ENCODE results near the gene ABCA3.

The ABCA3 gene

DNA sequence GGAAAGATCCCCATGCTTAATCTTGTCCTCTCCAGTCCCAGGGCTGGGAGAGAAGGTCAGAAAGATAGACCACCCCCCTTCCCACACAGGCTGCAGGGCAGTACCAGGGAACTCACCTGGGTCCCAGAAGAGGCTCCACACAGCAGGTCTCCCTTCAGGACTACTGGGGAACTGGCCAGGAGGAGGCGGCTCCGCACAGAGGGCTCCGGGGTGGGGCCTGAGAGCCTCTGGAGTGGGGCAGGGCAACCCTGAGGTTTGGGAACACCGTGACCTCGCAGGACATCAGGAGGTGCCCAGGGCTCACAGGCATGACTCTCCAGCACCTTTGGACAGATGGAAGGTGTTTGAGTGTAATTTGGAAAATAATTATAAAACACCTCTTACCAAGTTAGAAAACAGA is 11.0 kb downstream of the ABCA3 start:
- no peak overlapping the region for H3K4me3 ChIP-seq (ENCODE audit: low read length)
- H3K4me1 ChIP-seq (ENCODE audit: low read length), result no peaks in the 10 kb centered on the region
- no peaks in the 10 kb centered on the region for H3K79me2 ChIP-seq (ENCODE audit: low read length)
- no peak overlapping the region for H3K9ac ChIP-seq (ENCODE audit: low read length)
- H3K4me2 ChIP-seq (ENCODE audit: low read length), result no peak overlapping the region
- TF ChIP-seq EZH2phosphoT487 (IDR thresholded peaks at IDR 0.05; ENCODE audit: low read depth), result no peak
- TF ChIP-seq, protein P1, sequence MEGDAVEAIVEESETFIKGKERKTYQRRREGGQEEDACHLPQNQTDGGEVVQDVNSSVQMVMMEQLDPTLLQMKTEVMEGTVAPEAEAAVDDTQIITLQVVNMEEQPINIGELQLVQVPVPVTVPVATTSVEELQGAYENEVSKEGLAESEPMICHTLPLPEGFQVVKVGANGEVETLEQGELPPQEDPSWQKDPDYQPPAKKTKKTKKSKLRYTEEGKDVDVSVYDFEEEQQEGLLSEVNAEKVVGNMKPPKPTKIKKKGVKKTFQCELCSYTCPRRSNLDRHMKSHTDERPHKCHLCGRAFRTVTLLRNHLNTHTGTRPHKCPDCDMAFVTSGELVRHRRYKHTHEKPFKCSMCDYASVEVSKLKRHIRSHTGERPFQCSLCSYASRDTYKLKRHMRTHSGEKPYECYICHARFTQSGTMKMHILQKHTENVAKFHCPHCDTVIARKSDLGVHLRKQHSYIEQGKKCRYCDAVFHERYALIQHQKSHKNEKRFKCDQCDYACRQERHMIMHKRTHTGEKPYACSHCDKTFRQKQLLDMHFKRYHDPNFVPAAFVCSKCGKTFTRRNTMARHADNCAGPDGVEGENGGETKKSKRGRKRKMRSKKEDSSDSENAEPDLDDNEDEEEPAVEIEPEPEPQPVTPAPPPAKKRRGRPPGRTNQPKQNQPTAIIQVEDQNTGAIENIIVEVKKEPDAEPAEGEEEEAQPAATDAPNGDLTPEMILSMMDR (IDR thresholded peaks at IDR 0.05; ENCODE audit: low read depth, low read length), result no peak
- no peaks in the 10 kb centered on the region for H3K9me3 ChIP-seq (ENCODE audit: insufficient read depth, low read length)
- H3K27me3 ChIP-seq (ENCODE audit: low read depth, low read length), result peaks cover 25% of the 10 kb centered on the region
- H3K36me3 ChIP-seq (replicated peaks; ENCODE audit: low read depth, low read length), result no peaks in the 10 kb centered on the region
- H4K20me1 ChIP-seq (ENCODE audit: insufficient read depth, low read length), result no peaks in the 10 kb centered on the region
- no peak overlapping the region for H3K27ac ChIP-seq (ENCODE audit: low read length)
- H2AFZ ChIP-seq (ENCODE audit: low read depth, low read length), result no peak overlapping the region

DNA sequence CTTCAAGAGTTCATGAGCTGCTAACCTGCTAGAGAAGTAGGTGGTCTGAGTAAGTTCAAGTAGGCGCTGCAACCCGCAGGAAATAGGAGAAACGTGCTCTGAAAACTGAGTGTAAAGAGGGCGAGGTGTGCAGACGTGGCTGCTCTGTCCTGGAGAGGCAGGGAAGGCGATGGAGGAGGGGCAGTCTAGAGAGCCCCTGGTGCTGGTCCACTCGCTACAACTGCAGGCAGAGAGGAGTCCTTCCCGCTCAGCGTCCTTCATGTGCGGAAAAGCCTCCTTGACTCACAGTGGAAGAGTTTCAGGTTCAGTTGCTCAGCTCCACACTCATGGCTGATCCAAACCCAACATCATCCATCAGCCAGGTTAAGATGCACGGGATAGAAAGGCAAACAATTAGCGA is 12.1 kb downstream of the ABCA3 start:
- H3K27ac ChIP-seq (ENCODE audit: low read length), result no peak overlapping the region
- H4K20me1 ChIP-seq (ENCODE audit: insufficient read depth, low read length), result no peaks in the 10 kb centered on the region
- no peak overlapping the region for H2AFZ ChIP-seq (ENCODE audit: low read depth, low read length)
- H3K9me3 ChIP-seq (ENCODE audit: insufficient read depth, low read length), result no peaks in the 10 kb centered on the region
- no peak overlapping the region for H3K4me3 ChIP-seq (ENCODE audit: low read length)
- H3K36me3 ChIP-seq (replicated peaks; ENCODE audit: low read depth, low read length), result no peaks in the 10 kb centered on the region
- H3K4me2 ChIP-seq (ENCODE audit: low read length), result no peak overlapping the region
- H3K27me3 ChIP-seq (ENCODE audit: low read depth, low read length), result peaks cover 29% of the 10 kb centered on the region
- H3K4me1 ChIP-seq (ENCODE audit: low read length), result peaks cover 6% of the 10 kb centered on the region; the same call in 1 of the 2 replicates
- H3K9ac ChIP-seq (ENCODE audit: low read length), result no peak overlapping the region
- no peaks in the 10 kb centered on the region for H3K79me2 ChIP-seq (ENCODE audit: low read length)
- TF ChIP-seq EZH2phosphoT487 (IDR thresholded peaks at IDR 0.05; ENCODE audit: low read depth), result no peak
- TF ChIP-seq, protein P1 (IDR thresholded peaks at IDR 0.05; ENCODE audit: low read depth, low read length), result no peak

DNA sequence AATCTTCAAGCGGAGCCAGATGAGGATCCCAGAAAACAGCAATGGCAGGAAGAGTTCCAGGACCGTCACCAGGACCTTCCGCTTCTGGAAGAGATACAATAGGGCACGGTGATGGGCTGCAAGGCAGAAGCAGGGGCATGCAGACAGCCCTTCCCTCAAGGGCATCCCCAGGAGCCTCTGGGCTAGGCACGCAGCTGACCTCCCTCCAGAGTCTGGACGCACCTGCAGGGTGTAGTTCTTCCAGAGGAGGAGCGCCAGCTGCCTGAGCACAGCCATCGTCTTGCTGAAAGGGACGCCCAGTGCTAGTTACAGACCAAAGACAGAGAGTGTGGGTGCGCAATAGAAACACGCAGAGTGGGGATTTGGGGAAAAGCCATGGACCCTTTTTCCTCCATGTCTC is 14.3 kb downstream of the ABCA3 start:
- Histone ChIP-seq H3K4me2 (ENCODE audit: low read length) (no peak overlapping the region), H3K4me1 (ENCODE audit: low read length) (peaks cover 8% of the 10 kb centered on the region; the same call in 1 of the 2 replicates), H4K20me1 (ENCODE audit: insufficient read depth, low read length) (no peaks in the 10 kb centered on the region), H3K79me2 (ENCODE audit: low read length) (no peaks in the 10 kb centered on the region), H3K36me3 (replicated peaks; ENCODE audit: low read depth, low read length) (no peaks in the 10 kb centered on the region), H3K4me3 (ENCODE audit: low read length) (no peak overlapping the region), H3K27me3 (ENCODE audit: low read depth, low read length) (peaks cover 24% of the 10 kb centered on the region), H3K27ac (ENCODE audit: low read length) (no peak overlapping the region), H3K9me3 (ENCODE audit: insufficient read depth, low read length) (no peaks in the 10 kb centered on the region), H2AFZ (ENCODE audit: low read depth, low read length) (no peak overlapping the region), H3K9ac (ENCODE audit: low read length) (no peak overlapping the region)
- TF ChIP-seq, protein P1 (IDR thresholded peaks at IDR 0.05; ENCODE audit: low read depth, low read length), result no peak
- TF ChIP-seq EZH2phosphoT487 (IDR thresholded peaks at IDR 0.05; ENCODE audit: low read depth), result no peak

DNA sequence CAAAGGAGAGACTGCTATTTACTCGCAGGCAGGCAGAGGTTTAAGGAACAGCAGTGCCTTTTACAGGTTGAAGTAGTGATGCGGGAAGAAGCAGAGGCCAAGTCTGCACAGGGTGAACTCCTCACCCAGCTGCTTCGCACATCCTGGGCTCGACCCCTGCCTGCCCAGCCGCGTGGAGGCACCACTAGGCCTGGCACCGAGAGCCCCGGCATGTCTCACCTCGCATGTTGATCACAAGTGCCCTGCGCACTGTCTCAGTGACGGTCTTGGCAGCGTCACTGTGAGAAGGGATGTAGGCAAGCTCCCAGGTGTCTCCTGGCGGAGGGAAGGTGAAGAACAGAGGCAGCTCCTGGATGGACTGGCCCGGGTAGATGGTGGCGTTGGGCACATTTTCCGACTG is 14.7 kb downstream of the ABCA3 start:
- no peak overlapping the region for H3K4me2 ChIP-seq (ENCODE audit: low read length)
- H3K9ac ChIP-seq (ENCODE audit: low read length), result no peak overlapping the region
- H3K4me1 ChIP-seq (ENCODE audit: low read length), result peaks cover 8% of the 10 kb centered on the region; the same call in 1 of the 2 replicates
- peaks cover 24% of the 10 kb centered on the region for H3K27me3 ChIP-seq (ENCODE audit: low read depth, low read length)
- no peak overlapping the region for H3K27ac ChIP-seq (ENCODE audit: low read length)
- H2AFZ ChIP-seq (ENCODE audit: low read depth, low read length), result no peak overlapping the region
- TF ChIP-seq, protein P1 (IDR thresholded peaks at IDR 0.05; ENCODE audit: low read depth, low read length), result no peak
- no peak for TF ChIP-seq EZH2phosphoT487 (IDR thresholded peaks at IDR 0.05; ENCODE audit: low read depth)
- H3K4me3 ChIP-seq (ENCODE audit: low read length), result no peak overlapping the region
- H3K36me3 ChIP-seq (replicated peaks; ENCODE audit: low read depth, low read length), result no peaks in the 10 kb centered on the region
- H4K20me1 ChIP-seq (ENCODE audit: insufficient read depth, low read length), result no peaks in the 10 kb centered on the region
- H3K79me2 ChIP-seq (ENCODE audit: low read length), result no peaks in the 10 kb centered on the region
- H3K9me3 ChIP-seq (ENCODE audit: insufficient read depth, low read length), result no peaks in the 10 kb centered on the region
